NB4 (cell line): ENCODE data around the gene DESI1.

Experiments used
- DNase-seq: peaks from one replicate; pipeline ENCODE4 v3.0.0; 2010; ENCODE audit warnings: low read depth
- H3K4me3 ChIP-seq: one replicate; pipeline ENCODE4 v1.5.1; 2011; ENCODE audit warnings: mild to moderate bottlenecking, low read depth, low read length, moderate library complexity
- CTCF ChIP-seq: IDR thresholded peaks from one replicate; pipeline ENCODE4 v1.5.1; 2012; ENCODE audit warnings: low read depth, low read length
- MYC ChIP-seq: IDR thresholded peaks from 2 replicates; pipeline ENCODE4 v1.6.1; 2011; ENCODE audit warnings: low read depth, low read length
- POLR2A ChIP-seq: IDR thresholded peaks from 2 replicates; pipeline ENCODE4 v1.6.1; 2011; ENCODE audit warnings: mild to moderate bottlenecking; ENCODE audit not compliant: insufficient read length; ENCODE audit errors: extremely low read depth
- TF ChIP-seq, protein P1 (sequence below): IDR thresholded peaks from 2 replicates; pipeline ENCODE4 v1.6.1; 2011; ENCODE audit warnings: low read depth, low read length

The DESI1 gene

GRCh38 chr22:41556561-41556960 is 64.3 kb downstream of the DESI1 start:
- H3K4me3 ChIP-seq: no peak overlapping the region
- no peak for TF ChIP-seq CTCF
- TF ChIP-seq MYC: no peak
- no peak for TF ChIP-seq POLR2A
- TF ChIP-seq, protein P1, sequence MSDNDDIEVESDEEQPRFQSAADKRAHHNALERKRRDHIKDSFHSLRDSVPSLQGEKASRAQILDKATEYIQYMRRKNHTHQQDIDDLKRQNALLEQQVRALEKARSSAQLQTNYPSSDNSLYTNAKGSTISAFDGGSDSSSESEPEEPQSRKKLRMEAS: no peak
- no peak for DNase-seq

GRCh38 chr22:41555325-41555982 is 65.4 kb downstream of the DESI1 start:
- TF ChIP-seq, protein P1: no peak
- TF ChIP-seq POLR2A: no peak
- TF ChIP-seq MYC: no peak
- TF ChIP-seq CTCF: no peak
- no peak for DNase-seq
- H3K4me3 ChIP-seq: no peak overlapping the region

GRCh38 chr22:41551877-41552582 is 68.8 kb downstream of the DESI1 start:
- no peak for DNase-seq
- H3K4me3 ChIP-seq: no peak overlapping the region
- TF ChIP-seq, protein P1: no peak
- no peak for TF ChIP-seq POLR2A
- no peak for TF ChIP-seq MYC
- TF ChIP-seq CTCF: no peak

- no peak for DNase-seq
- H3K4me3 ChIP-seq: no peak overlapping the region
- TF ChIP-seq MYC (no peak), CTCF (no peak), POLR2A (no peak)
- TF ChIP-seq, protein P1: no peak
These were observed 69.8 kb downstream of the DESI1 start for GRCh38 chr22:41550952-41551491.

DNA sequence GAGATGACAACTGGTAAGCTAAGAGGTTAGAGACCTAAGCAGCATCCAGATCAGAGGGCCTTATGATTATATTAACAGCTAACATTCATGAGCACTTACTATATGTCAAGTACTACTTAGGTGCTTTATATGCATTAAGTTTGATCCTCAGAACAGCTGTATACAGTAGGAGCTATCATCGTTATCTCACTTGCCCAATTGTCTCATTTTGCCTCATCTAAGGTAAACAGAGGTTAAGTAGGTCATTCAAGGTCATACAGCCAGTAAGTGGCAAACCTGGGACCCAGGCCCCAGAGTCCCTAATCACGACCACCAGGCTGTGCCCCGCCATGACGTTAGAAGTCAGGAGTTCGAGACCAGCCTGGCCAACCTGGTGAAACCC is 72.0 kb downstream of the DESI1 start:
- no peak for DNase-seq
- H3K4me3 ChIP-seq: no peak overlapping the region

More for the DNA sequence above, 72.0 kb downstream of the DESI1 start:
- TF ChIP-seq CTCF (no peak), MYC (no peak), POLR2A (no peak)
- TF ChIP-seq, protein P1: no peak
